OCI-LY1 (cell line): ENCODE results near the gene TNFRSF1B.

Experiments used
- CTCF ChIP-seq: fragments of 200-600 bp; sonication (generic), shearing (Covaris generic); IDR thresholded peaks from 2 replicates; pipeline ENCODE4 v1.5.1; 2017; ENCODE audit warnings: mild to moderate bottlenecking, antibody characterized with exemption, low read length, moderate library complexity, mixed read lengths
- EZH2 ChIP-seq: fragments of 200-600 bp; sonication (generic), shearing (Covaris generic); IDR thresholded peaks from 2 replicates; pipeline ENCODE4 v1.8.0; 2017; ENCODE audit warnings: borderline replicate concordance, mixed run types, mild to moderate bottlenecking, antibody characterized with exemption, low read length, moderate library complexity, mixed read lengths

GRCh38 chr1:12244078-12244477, 77.3 kb downstream of the TNFRSF1B start:
- peak; percentile 54 for TF ChIP-seq CTCF
- TF ChIP-seq EZH2: no peak
